Stimulated activated CD4-positive, alpha-beta T cell treated with anti-CD3 and anti-CD28 coated beads, Interleukin-1b, Interleukin-23, amount 100 ng/mL, for 24 hours (primary cell): Measurements from ENCODE around the gene CSNK1A1.
"Not testable (repeated sequence)": the region's sequence is repeated elsewhere in the genome, so short reads cannot be mapped to it uniquely, and the experiment has no call there.

Experiments
- DNase-seq, 4 experiments: peaks; one replicate each; pipeline ENCODE4 v3.0.0-alpha.2; 2020; ENCODE audit warnings: low read depth in 4 of 4, low spot score in 1 of 4

CSNK1A1 gene

DNA sequence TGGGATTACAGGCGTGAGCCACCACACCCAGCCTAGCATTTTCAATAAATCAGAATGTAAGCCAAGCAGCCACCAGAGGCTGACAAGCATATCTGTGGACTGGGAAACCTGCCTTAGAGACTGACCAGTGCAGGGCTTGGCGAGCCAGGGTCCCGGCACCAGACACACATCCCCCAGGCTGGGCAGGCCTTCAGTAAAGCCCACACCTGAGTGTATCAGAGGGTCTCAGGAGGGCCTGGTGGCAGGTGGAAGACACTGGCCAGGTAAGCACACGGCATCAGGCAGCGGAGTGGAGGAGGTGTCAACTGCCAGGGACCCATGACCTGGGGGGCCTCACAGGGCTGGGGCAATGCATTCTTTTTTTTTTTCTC is 93.9 kb downstream of the CSNK1A1 start:
- no peak for DNase-seq

DNA sequence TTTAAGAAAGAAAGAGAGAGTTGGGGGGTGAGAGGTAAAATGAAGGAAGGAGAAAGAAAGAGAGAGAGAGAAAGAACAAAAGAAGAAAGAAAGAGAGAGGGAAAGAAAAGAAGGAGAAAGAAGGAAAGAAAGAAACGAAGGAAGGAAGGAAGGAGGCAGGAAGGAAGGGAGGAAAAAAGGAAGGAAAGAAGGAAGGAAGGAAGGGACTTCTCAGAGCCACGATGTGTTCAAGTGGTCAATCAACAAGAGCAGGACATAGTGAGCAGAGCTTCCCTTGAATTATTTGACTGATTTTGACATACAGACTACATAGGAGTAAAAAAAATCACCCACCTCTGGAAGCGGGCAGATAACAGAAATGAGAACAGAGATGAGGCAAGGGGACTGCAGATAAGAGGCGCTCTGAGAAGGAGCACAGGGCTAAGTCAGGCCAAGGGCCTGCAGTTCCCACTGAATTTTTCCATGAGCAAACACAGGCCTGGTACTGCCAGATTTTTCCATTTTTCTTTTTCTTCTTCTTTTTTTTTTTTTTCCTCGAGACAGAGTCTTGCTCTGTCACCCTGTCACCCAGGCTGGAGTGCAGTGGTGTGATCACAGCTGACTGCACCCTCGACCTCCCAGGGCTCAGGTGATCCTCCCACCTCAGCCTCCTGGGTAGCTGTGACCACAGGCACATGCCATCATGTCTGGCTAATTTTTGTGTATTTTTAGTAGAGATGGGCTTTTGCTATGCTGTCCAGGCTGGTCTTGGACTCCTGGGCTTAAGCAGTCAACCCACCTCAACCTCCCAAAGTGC is 94.4 kb downstream of the CSNK1A1 start:
- DNase-seq, result no peak

DNA sequence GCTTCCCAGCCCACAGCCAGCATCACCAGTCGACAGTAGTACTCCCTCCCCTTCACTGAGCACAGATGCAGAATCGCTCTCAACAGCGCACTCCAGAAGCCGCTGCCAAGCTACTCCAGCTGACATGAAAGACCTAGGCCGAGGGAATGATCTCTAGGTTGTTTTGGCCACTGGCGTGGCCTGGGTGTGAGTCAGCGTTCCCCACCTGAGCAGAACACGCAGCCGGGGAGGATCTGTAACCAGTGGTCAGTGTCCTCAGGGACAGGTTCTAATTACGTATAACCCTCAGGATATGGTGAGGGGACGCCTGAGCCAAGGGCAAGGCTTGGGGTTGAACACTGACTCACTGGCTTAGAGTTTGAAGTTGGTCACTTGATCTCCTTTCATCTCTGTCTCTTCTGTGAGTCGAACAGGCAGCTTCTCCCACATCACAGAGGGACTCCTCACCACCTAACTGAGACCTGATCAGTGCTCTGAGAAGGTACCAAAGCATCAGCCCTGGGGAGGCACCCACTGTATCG is 95.3 kb downstream of the CSNK1A1 start:
- no peak for DNase-seq

DNA sequence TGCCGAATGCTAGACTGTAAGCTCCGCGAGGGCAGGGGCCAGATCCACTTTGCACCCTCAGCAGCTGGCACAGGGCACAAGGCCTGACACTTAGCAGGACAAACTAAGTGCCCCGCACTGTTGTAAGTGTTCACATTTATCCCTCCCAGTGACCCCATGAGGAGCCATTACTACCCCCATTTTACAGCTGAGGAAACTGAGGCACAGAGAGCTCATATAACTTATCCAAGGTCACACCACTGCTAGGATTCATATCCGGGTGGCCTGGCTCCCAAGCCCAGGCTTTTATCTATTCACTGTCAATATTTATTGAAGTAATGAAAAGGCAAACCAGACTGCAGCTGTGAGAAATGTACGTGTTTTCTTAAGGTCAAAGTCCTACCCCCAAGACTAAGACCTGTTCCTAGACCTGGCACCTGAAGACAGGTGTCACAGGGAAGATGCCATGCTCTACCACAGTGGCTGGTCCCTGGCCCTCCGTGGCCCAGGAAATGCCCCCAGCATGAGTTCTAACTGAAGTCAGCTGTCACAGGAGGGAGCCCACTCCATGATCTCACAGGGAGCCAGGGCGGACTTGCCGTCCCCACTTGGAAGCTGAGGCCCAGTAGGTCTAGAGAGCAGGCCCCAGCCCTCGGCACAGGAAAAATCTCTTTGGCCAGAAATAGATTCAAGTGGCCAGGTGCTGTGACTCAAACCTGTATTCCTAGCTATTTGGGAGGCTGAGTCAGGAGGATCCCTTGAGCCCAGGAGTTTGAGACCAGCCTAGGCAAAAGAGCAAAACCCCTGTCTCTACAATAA is 97.4 kb downstream of the CSNK1A1 start:
- no peak for DNase-seq

DNA sequence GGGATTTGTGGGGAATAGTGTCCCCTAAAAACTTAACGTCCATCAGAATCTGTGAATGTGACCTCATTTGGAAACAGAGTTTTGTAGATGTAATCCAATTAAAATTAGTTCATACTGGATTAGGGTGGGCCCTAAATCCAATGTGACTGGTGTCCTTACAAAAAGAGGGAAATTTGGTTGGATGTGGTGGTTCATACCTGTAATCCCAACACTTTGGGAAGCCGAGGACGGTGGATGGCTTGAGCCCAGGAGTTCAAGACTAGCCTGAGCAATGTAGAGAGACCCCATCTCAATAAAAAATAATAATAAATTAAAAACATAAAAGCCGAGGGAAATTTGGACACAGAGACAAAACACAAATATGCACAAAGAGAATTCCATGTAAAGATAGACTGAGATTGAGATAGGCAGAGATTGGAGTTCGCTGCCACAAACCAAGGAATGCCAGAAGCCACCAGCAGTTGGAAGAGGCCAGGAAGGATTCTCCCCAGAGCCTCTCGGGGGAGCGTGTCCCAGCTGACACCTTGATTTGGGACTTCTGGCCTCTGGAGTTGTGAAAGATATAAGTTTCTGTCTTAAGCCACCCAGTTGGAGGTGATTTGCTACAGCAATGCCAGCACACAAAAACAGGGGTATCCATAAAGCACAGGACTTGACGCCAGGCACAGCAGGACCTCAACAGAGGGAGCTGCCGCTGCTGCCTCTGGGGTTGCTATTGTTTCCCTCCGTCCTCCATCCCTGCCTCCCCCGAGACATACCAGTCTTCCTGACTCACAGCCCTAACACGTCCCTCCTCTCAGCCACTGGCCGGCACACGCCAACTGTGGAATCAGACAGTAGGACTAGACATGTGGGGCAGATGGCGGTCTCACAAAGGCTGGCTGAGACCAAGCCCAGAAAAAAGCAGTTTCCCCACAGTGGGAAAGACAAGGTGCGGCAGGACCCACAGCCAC is 98.3 kb downstream of the CSNK1A1 start:
- DNase-seq, result no peak

DNA sequence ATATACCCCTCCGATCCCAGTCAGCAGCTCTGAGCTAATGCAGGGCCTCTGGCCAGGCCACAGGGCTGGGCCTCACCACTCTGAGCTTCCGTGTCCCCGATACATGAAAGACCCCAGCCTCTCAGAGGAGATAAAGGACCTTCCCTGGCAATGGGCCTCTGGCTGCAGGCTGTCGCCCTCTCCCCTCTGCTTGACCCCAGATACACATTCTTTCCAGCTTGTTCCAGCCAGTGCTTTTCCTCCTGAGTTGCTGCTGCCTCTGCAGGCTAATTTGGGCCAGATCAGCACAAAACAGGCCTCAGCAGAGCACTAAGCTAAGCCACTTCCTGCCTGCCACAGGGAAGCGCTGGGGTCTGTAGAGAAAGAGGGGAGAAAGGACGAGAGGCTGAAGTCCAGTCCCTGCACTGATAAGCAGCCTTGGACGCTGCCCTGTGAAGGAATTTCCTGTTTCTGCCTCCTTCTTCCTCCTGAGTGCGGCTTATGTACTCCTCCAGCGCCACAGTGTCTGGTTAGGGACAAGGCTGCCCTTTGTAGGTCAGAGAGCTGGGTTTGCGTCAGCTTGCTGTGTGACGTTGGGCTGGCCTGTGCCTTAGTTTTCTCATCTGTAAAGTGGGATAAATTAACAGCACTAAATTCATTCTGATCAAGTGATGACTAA is 99.1 kb downstream of the CSNK1A1 start:
- DNase-seq, result no peak

DNA sequence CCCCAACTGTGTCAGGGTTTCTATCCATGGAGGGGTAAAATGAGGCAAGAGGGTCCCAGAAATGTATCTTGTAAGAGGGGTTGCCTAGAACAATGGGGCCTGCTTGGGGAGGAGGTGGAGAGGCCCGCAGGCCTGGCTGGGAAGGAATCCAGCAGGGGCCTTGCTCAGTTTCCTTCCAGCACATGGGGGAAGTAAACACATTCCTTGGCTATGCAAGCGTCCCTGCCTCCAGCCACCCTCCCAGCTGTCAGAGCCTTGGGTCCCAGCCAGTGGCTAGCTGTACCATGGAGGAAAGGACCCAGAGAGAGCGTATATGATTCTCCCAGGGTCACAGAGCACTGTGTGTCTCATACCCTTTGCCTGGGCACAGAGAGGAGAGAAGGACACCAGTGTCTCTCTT is 101.0 kb downstream of the CSNK1A1 start:
- no peak for DNase-seq

DNA sequence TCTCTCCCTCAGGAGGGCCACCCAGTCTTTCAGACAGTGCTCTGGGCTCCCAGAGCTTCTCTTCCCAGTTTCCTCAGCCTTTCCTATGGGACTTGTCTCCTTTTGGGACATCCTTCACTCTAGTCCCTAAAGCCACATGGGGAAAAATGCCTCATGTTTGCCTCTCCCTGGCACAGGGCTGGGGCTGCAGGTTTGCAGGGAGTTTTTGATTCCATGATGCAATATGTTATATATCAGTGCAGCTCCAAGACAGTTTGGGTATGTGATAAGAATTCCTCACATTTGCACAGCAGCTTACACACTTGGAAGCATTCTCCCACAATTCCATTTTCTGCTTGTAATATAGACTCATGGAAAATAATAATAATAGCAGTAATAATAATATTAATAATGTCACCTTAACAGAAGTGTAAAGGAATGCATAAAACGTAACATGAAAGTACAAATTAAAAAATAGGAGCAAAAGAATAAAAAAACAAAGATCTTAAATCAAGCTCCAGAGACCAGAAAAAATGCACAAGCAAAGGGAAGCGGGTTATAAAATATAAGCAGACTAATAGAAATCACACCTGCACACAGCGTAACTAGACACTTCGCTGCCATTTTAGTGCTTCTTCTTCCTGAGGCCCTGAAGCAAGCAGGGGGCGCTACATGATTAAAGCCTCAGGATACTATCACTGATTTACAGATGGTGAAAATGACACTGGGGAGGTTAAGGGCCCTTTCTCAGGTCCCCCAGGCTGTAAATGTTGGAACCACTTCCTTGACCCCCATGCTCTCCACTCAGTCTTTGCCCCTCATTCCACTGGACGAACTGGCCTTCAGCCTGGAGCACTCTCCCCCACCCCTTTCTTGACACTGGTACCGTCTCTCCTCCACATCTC is 102.2 kb downstream of the CSNK1A1 start:
- no peak for DNase-seq

DNA sequence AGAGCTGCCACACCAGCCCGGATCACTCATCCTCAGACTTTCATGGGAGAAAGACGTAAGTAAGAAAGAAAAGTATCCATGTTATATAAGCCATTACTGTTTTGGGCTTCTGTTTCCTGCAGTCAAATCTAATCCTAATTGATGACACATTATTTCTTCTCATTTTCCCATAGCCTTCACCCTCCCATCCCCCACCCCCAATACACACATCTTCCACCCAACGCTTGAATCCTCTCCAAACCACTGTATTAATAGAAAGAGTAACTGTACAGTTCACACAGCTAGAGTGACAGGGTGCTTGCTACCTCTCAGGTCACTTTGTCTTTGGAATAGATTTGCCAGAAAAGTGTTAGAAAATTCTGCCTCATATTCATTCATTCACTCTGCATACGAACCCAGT is 102.8 kb downstream of the CSNK1A1 start:
- DNase-seq, result no peak

DNA sequence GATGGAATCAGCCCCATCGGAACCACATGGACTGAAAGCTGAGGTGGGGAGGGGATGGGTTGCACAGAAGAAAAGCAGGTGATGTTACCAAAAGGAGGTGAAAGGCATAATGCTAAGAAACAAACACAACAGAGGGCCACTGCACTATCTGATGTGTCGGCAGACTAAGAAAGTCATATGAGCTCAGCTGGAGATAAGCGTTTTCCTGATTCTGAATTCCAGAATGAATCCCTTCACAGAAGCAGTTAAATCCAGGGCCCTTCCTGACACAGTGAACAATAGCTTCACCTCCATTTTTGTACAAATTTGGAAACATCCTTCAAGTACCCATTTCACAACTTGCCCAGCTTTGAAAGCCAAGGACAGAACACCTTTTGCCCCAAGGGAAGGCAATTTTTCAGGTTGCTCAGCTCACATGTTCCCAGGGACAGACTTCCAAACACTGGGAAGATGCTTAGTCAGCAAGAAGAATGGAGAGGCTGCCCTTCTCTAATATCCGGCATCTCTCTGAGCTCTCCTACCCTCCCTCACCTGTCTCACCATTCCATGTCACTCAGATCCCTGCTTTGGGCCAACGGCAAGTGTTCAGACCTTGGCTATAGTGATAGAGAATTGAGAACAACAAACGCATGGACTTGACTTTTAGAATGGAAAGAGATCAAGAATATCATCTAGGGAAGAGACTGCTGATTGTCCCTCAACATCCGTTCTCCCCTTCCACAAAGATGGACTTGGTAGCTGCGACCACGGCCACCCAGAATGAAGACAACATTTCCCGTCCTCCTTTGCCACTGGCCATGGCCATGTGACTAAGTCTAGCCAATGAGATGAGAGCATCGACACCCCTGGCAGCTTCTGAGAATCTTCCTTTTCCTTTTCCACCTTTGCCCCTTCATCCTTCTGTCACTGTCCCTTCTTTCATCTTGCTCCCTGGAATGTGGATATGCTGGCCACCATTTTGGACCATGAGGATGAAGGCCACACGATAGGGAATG is 103.6 kb downstream of the CSNK1A1 start:
- DNase-seq, result no peak

DNA sequence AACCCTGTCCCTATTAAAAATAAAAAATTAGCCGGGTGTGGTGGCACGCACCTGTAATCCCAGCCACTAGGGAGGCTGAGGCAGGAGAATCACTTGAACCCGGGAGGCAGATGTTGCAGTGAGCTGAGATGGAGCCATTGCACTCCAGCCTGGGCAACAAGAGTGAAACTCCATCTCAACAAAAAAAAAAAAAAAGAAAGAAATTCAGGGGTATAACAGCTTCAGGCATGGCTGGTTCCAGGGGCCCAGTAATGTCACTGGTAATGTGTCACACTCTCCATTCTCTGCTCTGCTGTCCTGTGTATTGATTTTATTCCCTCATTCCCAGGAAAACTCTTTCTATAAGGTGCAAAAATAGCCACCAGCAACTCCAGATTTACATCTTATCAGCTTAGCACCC is 104.4 kb downstream of the CSNK1A1 start:
- not testable (repeated sequence) for DNase-seq

DNA sequence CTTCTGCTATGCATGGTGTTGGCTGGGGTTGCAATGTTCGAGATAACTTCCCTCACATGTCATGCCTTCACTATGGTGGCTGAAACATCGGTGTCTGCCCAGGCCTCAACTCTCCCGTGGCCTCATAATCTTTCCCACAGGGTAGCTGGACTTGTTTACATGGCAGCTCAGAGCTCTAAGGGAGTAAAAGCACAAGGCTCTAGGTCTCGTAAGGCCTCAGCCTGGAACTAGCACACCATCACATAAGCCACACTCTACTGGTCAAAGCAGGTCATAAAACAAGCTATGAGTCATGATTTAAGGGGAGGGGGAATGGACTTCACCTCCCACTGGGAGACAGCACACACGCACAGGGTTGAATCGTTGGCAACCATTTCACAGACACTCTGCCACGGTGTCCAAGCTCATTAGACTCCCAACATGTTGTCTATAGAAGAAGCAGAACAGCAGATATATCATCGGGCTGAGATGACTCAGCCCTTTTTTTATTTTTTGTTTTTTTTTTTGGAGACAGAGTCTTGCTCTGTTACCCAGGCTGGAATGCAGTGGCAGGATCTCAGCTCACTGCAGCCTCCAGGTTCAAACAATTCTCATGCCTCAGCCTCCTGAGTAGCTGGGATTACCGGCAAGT is 105.4 kb downstream of the CSNK1A1 start:
- DNase-seq, result no peak

DNA sequence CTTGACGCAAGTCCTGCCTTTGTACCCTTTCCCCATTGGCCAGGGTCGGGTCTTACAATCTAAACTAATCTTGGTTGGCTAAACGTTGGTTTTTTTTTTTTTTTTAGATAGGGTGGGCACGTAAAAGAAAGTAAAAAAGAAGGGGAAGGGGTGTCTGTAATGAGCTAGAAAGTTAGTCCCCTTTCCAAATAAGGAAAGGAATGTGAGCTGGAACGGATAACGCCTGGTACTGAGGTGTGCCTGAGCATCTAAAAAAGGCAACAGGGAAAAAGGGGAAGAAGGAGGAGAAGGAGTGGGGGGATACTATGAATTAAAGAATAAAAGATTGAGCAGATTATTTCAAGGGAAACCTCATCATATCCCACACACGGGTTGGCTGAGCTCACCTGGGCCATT is 105.9 kb downstream of the CSNK1A1 start:
- no peak for DNase-seq

DNA sequence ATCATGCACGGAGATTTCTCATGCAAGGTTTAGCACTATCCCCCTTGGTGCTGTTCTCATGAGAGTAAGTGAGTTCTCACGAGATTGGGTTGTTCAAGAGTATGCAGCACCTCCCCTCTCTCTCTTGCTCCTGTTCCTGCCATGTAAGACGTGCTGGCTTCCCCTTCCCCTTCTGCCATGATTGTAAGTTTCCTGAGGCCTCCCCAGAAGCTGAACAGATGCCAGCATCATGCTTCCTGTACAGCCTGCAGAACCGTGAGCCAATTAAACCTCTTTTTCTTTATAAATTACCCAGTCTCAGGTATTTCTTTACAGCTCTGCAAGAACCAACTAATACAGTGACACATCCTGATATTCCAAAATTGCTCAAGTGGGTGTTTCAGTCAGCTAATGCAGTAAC is 106.8 kb downstream of the CSNK1A1 start:
- DNase-seq, result not testable (repeated sequence)

DNA sequence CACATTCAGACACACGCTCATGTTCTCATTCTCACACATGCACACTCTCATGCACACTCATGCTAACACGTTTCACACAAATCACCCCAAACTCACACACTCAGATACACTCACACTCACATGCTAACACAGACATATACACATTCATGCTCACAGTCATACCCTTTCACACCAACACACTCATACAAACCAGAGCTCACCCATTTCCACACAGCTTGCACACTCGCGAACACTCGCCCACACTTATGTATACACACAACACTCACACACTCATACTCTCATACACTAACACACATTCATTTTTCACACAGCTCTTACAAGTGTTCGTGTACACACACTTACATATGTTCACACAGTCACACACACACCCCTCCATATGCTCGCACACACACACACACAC is 108.0 kb downstream of the CSNK1A1 start:
- no peak for DNase-seq

DNA sequence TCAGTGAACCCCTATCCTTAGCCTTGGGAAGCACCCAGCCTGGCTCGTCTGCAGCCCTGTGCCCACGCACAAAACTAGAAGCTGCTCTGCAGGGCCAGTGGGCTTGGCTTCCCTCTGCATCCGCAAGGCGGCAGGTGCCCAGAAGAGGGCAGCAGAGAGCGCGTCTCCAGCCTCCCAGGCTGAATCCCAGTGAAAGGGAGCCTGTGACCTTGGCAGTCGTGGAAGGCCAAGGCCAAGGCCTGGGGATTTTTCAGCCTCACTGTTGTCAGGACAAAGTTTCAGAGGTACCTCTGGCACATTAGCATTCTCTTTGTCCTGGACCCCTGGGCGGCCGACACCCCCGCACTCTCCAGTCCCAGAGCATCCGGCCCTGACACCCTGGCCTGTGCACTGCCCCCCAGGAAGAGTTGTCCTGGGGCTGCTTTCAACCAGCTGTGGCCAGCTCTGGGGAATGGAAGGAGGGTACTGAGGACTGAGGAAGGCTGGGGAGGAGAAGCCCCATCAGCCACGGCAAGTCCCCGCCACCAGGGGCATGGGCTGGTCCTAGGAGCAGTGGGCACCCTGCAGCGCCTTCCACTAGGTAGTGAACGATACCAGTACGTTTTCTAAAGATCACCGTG is 108.6 kb downstream of the CSNK1A1 start:
- DNase-seq, result peak; percentile 36 to 67 (median 62)
